HG02759 (cell line): ENCODE results near the gene UGT8.
"Not testable (repeated sequence)": the region's sequence is repeated elsewhere in the genome, so short reads cannot be mapped to it uniquely, and the experiment has no call there.

Experiments
- ATAC-seq: cut with Tn5 transposase; IDR thresholded peaks from one replicate; pipeline ENCODE4 v1.9.1; 2021; ENCODE audit warnings: mild to moderate bottlenecking, moderate library complexity; ENCODE audit not compliant: unreplicated experiment

The UGT8 gene

GRCh38 chr4:114598191-114599121 is at the start of gene UGT8:
UGT8 (plus strand) TSS chr4:114598807; CDS start chr4:114622881, 24,074 bp downstream.
- ATAC-seq: peak; percentile 63

DNA sequence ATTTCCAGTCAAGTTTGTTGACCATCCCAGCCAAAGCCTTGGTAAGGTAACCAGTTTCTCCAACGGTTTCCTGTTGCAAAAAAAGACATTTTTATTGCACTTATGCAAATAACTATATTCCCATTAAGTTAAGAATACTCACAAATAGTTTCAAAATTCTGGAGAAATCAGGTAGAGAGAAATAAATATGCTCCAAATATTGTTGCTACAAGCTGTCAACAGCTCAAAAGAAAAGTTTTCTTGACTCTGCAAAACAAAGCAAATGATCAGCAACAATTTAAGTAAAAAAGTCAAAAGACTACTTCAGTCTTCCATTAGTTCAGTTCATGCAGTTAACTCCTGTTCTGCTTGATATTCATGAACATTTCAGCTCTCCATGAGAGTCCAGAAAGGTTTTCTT is 49.0 kb upstream of the UGT8 start:
- no peak for ATAC-seq

DNA sequence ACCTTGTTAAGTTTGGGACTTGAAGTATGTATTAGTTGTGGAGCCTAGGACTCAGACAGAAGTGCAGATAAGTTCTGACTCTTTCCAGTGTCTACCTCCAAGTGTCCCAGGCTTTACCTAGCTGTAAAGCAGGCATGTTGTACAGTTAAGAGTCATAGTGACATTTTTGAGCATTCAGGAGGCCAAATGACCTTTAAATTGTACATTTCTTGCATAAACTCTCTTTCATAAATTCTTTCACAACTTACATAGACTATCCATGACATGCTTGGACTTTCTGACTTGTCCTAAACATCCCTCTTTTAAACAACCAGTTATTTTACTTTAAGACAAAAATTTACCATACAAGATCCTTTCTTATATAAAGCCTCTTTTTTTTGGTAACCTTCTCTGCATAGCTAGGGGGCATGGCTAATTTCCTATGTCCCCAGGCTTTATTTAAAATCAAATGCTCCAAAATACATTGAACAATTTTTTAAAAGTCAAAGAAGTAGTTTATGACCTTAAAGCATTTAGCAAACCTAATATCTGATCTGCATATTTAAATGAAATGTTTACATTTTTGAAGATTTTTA is 40.1 kb upstream of the UGT8 start:
- ATAC-seq: no peak

- no peak for ATAC-seq
Measured at GRCh38 chr4:114561590-114561989, 37.0 kb upstream of the UGT8 start.

DNA sequence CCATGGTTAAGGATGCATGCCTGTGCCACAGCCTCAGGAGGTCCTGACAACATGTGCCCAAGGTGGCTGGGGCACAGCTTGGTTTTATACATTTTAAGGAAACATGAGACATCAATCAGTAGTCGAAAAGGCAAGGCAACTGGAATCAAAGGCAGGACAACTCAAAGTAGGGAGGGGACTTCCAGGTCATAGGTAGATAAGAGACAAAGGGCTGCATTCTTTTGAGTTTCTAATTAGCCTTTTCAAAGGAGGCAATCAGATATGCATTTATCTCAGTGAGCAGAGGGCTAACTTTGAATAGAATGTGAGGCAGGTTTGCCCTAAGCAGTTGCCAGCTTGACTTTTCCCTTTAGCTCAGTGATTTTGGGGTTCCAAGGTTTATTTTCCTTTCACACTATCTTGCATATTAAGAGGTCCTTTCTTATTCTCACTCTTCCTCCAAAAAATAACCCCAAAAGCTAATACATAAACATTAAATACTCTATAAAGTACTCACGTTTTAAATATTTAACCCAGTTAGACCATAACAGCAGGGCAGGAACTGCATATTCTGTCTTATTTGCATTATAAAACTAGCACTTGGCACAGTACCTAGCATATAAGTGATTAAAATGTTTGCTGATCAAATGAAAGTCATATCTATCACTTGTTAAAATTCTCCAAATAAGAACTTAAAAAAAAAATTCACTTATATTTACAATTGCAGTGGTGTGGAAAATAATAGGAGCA is 36.3 kb upstream of the UGT8 start:
- ATAC-seq: no peak

DNA sequence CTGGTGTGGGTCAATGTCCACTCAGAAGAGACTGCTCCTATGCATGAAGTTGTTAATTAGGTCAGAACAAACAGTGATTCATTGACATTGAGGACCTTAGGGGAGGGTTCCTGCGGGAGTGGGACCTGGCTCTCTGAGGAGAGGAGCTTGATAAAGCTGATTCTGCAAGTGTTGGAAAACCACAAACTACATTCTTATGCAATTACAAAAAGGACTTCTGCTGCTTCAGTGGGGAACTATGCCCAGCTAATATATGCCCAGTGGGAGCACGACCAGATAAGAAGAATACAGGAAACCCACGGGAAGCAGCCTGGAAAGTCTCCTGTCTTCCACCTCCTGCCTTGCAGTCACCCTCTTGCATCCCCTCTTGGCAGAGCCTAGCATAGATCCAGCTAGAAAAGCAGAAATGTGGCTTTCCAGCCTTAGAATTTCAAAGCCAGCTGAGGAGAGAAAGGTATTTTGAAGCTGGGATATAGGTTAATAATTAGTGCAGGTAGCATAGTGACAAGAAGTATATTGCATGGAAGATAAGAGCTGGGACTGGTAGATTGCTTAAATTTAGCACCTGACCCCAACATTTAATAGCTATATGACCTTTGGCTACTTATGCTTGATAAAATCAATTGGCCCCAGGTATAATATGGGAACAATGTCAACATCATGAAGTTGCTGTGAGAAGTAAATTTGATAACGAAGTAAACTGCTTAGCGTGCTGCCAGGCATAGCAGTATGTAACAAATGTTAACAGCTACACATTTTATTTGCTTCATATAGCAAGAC is 34.9 kb upstream of the UGT8 start:
- ATAC-seq: no peak

DNA sequence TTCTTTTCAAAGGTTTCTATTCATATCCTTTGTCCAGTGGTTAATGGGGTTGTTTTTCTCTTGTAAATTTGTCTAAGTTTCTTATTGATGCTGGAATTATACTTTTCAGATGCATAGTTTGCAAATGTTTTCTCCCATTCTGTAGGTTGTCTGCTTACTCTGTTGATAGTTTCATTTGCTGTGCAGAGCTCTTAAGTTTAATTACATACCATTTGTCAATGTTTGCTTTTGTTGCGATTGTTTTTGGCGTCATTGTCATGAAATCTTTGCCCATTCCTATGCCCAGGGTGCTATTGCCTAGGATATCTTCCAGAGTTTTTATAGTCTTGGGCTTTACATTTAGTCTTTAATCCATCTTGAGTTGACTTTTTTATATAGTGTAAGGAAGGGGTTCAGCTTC is 21.2 kb upstream of the UGT8 start:
- no peak for ATAC-seq

- no peak for ATAC-seq
Measured at GRCh38 chr4:114582621-114583020, 16.0 kb upstream of the UGT8 start.

GRCh38 chr4:114588305-114588704 is 10.3 kb upstream of the UGT8 start:
- ATAC-seq: no peak

DNA sequence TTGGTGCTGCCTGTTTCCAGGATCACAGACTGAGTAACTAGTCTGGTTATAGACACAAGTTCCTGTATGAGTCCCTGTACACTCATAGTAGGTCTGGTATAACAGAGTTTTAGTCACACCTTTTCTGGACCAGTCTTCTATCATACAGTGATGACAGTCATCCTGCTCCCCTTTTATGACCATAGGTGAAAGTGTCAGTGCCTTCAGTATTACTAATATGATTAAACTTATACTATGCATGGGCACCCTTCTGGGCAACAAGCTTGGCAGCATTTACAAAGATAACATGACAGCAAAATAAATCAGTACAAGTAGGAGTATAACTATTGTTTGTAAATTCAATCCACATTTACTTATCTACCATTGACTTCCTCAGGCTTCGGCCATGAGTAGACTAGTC is 8.2 kb upstream of the UGT8 start:
- not testable (repeated sequence) for ATAC-seq

GRCh38 chr4:114593526-114593925 is 5.1 kb upstream of the UGT8 start:
- no peak for ATAC-seq

GRCh38 chr4:114595207-114595606 is 3.4 kb upstream of the UGT8 start:
- no peak for ATAC-seq

GRCh38 chr4:114595921-114596320 is 2.7 kb upstream of the UGT8 start:
- ATAC-seq: no peak

GRCh38 chr4:114597410-114598115 is 1.0 kb upstream of the UGT8 start:
- ATAC-seq: no peak

GRCh38 chr4:114599231-114599902 is 760 bp downstream of the UGT8 start:
- ATAC-seq: no peak

- no peak for ATAC-seq
Measured at GRCh38 chr4:114599903-114600552, 1.4 kb downstream of the UGT8 start.

DNA sequence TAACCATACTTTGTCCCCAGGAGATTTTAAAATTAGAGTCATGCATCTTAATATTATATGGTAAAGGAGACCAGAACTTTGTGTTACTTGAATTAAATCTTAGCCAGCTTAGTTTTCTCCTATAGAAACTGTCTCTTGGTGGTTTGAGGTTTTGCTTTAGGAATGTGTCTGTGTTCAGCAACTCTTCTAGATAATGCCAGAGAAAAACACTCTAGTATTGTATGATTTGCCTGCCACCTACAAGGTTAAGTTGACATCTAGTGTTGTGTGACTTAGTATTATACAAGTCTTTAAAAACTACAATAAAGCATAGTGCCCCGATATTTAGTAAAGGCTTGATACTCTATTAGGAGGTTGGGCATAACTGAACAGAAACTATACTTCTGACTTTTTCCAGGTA is 2.1 kb downstream of the UGT8 start:
- no peak for ATAC-seq

DNA sequence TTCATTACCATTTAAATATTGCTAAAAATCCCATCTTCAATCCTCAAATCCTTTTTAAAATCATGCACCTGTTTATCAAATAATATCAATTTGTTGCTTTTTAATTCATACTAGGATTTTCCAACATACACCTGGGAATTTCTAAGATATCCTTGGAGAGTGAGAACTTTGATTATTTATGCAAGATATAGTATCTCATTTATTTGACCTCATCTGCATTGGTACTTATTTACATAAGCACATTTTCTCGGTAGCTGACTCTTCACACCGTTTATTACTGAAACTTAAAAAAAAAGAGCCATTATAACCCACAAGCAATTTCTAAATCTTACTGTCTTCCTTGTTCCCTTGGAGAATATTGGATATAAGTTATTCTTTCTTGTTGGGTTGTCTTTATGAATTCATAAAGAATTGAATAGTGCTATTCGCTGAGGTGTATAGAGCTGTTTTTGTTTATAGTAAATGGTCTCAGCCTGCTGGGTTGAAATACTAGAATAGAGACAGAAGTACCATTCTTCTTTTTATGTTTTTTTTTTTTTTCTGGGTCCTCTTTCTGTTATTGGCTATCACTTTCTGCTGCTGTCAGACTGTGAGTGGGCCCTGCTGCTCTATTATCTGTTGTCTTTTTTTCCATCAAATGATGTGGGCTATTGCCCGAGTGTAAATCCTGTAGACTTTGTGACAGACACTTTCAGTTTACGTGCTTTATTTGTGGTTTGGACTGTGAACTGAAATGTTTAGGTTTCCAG is 2.9 kb downstream of the UGT8 start:
- ATAC-seq: peak; percentile 33

GRCh38 chr4:114603497-114603896 is 4.9 kb downstream of the UGT8 start:
- peak; percentile 84 for ATAC-seq
